ENCODE data around the gene HIRIP3. TPM values are rescaled to one million over a fixed set of nuclear protein-coding genes. Genes with fewer than 3 reads are reported as not detected.
A peak's percentile ranks its signal among the peaks of the same experiment; 100 is the strongest.

Gene HIRIP3
- total and polyA plus RNA-seq, 2 of the 4 experiments (the other 2 are of a cell fraction): 5.0 to 10.5 TPM

GRCh38 chr16:30000735-30001631 lies 5.6 kb upstream of the HIRIP3 start:
- Histone ChIP-seq H3K9ac (ENCODE audit: low read depth, low read length) (no peak overlapping the region), H3K27ac (ENCODE audit: insufficient read depth, low read length) (no peak overlapping the region), H2BK20ac (ENCODE audit: low read depth, low read length) (no peak overlapping the region), H2BK120ac (ENCODE audit: low read depth, low read length) (no peak overlapping the region), H2AFZ (replicated peaks; ENCODE audit: low read length, poor library complexity) (peak overlapping the region; percentile 13), H3K9me1 (ENCODE audit: insufficient read depth, low read length) (peaks cover 7% of the 10 kb centered on the region; the same call in 1 of the 2 replicates), H2AK9ac (replicated peaks; ENCODE audit: low read depth, low read length, poor library complexity) (no peak overlapping the region), H3K56ac (ENCODE audit: extremely low read depth, insufficient read depth, low read length) (no peak overlapping the region), H3K4ac (ENCODE audit: low read depth, low read length) (no peak overlapping the region), H3K79me1 (ENCODE audit: low read depth in 1 of 2, low read length in 2 of 2) (peaks cover 16 to 32% of the 10 kb centered on the region in 2 experiments; a peak in 3 of 4 replicates), H2AK5ac (ENCODE audit: low read depth, low read length) (no peak overlapping the region), H3K9me3 (ENCODE audit: control insufficient read depth, insufficient read depth, low read length) (no peaks in the 10 kb centered on the region), H3K4me2 (ENCODE audit: low read depth, low read length) (no peak overlapping the region), H3K27me3 (ENCODE audit: control insufficient read depth, insufficient read depth, low read length) (no peaks in the 10 kb centered on the region), H3K4me1 (ENCODE audit: control insufficient read depth, insufficient read depth, low read length) (peaks cover 3% of the 10 kb centered on the region), H4K8ac (ENCODE audit: low read depth in 2 of 2, low read length in 2 of 2) (no peak overlapping the region), H4K5ac (ENCODE audit: low read depth, low read length) (no peak overlapping the region), H3K18ac (ENCODE audit: low read depth, low read length) (no peak overlapping the region), H2BK15ac (ENCODE audit: low read depth, low read length) (no peak overlapping the region), H3K23ac (ENCODE audit: low read depth, low read length) (no peak overlapping the region), H2BK5ac (ENCODE audit: low read depth, low read length, poor library complexity, severe bottlenecking) (no peak overlapping the region), H3K14ac (replicated peaks; ENCODE audit: low read depth, low read length) (no peak overlapping the region), H4K91ac (ENCODE audit: insufficient read depth, low read depth, low read length) (no peak overlapping the region), H3K4me3 (ENCODE audit: insufficient read depth, low read depth, low read length) (no peak overlapping the region), H3K36me3 (ENCODE audit: control insufficient read depth, insufficient read depth, low read length) (peaks cover 18% of the 10 kb centered on the region), H4K20me1 (ENCODE audit: insufficient read depth, low read length) (no peaks in the 10 kb centered on the region)
- DNase-seq: no peak
- POLR2A ChIA-PET (ENCODE audit: unreplicated experiment): no interaction called here
- CTCF ChIA-PET: no interaction called here
- 77% methylated on average over 8 of the region's 33 CpGs; no CpG with 5 or more reads in 1 of the 2 experiments for WGBS, 2 experiments (ENCODE audit: extremely low coverage in 2 of 2, insufficient read length in 1 of 2)
- TF ChIP-seq MAFK (IDR thresholded peaks at IDR 0.05; ENCODE audit: low read depth, low read length) (no peak), MXI1 (IDR thresholded peaks at IDR 0.05; ENCODE audit: borderline replicate concordance, low read depth, low read length) (no peak), CHD1 (IDR thresholded peaks at IDR 0.05; ENCODE audit: low read depth, low read length) (no peak)
- TF ChIP-seq, protein P1, sequence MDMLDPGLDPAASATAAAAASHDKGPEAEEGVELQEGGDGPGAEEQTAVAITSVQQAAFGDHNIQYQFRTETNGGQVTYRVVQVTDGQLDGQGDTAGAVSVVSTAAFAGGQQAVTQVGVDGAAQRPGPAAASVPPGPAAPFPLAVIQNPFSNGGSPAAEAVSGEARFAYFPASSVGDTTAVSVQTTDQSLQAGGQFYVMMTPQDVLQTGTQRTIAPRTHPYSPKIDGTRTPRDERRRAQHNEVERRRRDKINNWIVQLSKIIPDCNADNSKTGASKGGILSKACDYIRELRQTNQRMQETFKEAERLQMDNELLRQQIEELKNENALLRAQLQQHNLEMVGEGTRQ (IDR thresholded peaks at IDR 0.05; ENCODE audit: low read depth, low read length): no peak
- intact Hi-C loops (cut with micrococcal nuclease): no loop called here
- no peak for ATAC-seq (ENCODE audit: low read depth)
- dilution Hi-C loops (cut with HindIII; ENCODE audit: low sequenced_read_pairs, unreplicated experiment): no loop called here
- no TSS peak for BruUV-seq (replicated peaks)
- in situ Hi-C loops (cut with MboI; ENCODE audit: low sequenced_read_pairs): no loop called here
